ENCODE results near the gene MAFG. TPM values are rescaled to one million over a fixed set of nuclear protein-coding genes. Genes with fewer than 3 reads are reported as not detected.

The MAFG gene
- total and polyA plus RNA-seq, 4 donors, result 11.9 to 33.3 (median 23.3) TPM

GRCh38 chr17:81941484-81942166 lies 14.1 kb upstream of the MAFG start:
- Histone ChIP-seq H3K4me3 (no peak overlapping the region), H3K36me3 (ENCODE audit: control insufficient read depth in 4 of 4, insufficient read depth in 4 of 4, low read length in 4 of 4) (no peaks in the 10 kb centered on the region), H3K4me1 (ENCODE audit: control insufficient read depth in 5 of 5, insufficient read depth in 5 of 5, low read length in 5 of 5) (peaks cover 0 to 5% (median 0%) of the 10 kb centered on the region in 5 donors), H3K9me3 (ENCODE audit: control insufficient read depth in 4 of 4, insufficient read depth in 3 of 4, low read length in 3 of 4) (no peaks in the 10 kb centered on the region), H3K9ac (ENCODE audit: insufficient read depth in 1 of 2, low read length in 2 of 2) (no peak overlapping the region), H3K27me3 (ENCODE audit: control insufficient read depth in 3 of 3, insufficient read depth in 3 of 3, low read length in 2 of 3) (peaks cover 0 to 6% (median 3%) of the 10 kb centered on the region in 3 donors), H3K27ac (ENCODE audit: low read depth in 1 of 2, low read length in 1 of 2) (peak overlapping the region in 1 of 2 donors; percentile 52)
- ATAC-seq (ENCODE audit: insufficient read depth, low FRiP score) (no peak), DNase-seq (no peak)
- WGBS, 2 donors, result 47 to 56% methylated on average over 27 to 30 of the region's 30 CpGs
- no peak for TF ChIP-seq CTCF (IDR thresholded peaks at IDR 0.05; ENCODE audit: control extremely low read depth, extremely low read depth)

GRCh38 chr17:81940538-81941483 lies 13.3 kb upstream of the MAFG start:
- no peak for TF ChIP-seq CTCF (IDR thresholded peaks at IDR 0.05; ENCODE audit: control extremely low read depth, extremely low read depth)
- H3K27ac ChIP-seq (ENCODE audit: low read depth in 1 of 2, low read length in 1 of 2), result no peak overlapping the region
- ATAC-seq (ENCODE audit: insufficient read depth, low FRiP score), result no peak
- H3K27me3 ChIP-seq (ENCODE audit: control insufficient read depth in 3 of 3, insufficient read depth in 3 of 3, low read length in 2 of 3), result peaks cover 0 to 6% (median 3%) of the 10 kb centered on the region in 3 donors
- no peaks in the 10 kb centered on the region for H3K36me3 ChIP-seq (ENCODE audit: control insufficient read depth in 4 of 4, insufficient read depth in 4 of 4, low read length in 4 of 4)
- peaks cover 0 to 8% (median 0%) of the 10 kb centered on the region in 5 donors for H3K4me1 ChIP-seq (ENCODE audit: control insufficient read depth in 5 of 5, insufficient read depth in 5 of 5, low read length in 5 of 5)
- DNase-seq, result no peak
- H3K4me3 ChIP-seq, result no peak overlapping the region
- H3K9me3 ChIP-seq (ENCODE audit: control insufficient read depth in 4 of 4, insufficient read depth in 3 of 4, low read length in 3 of 4), result no peaks in the 10 kb centered on the region
- no peak overlapping the region for H3K9ac ChIP-seq (ENCODE audit: insufficient read depth in 1 of 2, low read length in 2 of 2)
- 91 to 95% methylated on average over 56 of the region's 56 CpGs for WGBS, 2 donors

GRCh38 chr17:81939881-81940385 lies 12.4 kb upstream of the MAFG start:
- 70 to 75% methylated on average over 21 of the region's 21 CpGs for WGBS, 2 donors
- ATAC-seq (ENCODE audit: insufficient read depth, low FRiP score) (no peak), DNase-seq (no peak)
- H3K4me1 ChIP-seq (ENCODE audit: control insufficient read depth in 5 of 5, insufficient read depth in 5 of 5, low read length in 5 of 5), result peaks cover 0 to 11% (median 0%) of the 10 kb centered on the region in 5 donors
- H3K9me3 ChIP-seq (ENCODE audit: control insufficient read depth in 4 of 4, insufficient read depth in 3 of 4, low read length in 3 of 4), result no peaks in the 10 kb centered on the region
- no peak overlapping the region for H3K9ac ChIP-seq (ENCODE audit: insufficient read depth in 1 of 2, low read length in 2 of 2)
- H3K27ac ChIP-seq (ENCODE audit: low read depth in 1 of 2, low read length in 1 of 2), result no peak overlapping the region
- no peak overlapping the region for H3K4me3 ChIP-seq
- TF ChIP-seq CTCF (IDR thresholded peaks at IDR 0.05; ENCODE audit: control extremely low read depth, extremely low read depth), result no peak
- H3K36me3 ChIP-seq (ENCODE audit: control insufficient read depth in 4 of 4, insufficient read depth in 4 of 4, low read length in 4 of 4), result no peaks in the 10 kb centered on the region
- H3K27me3 ChIP-seq (ENCODE audit: control insufficient read depth in 3 of 3, insufficient read depth in 3 of 3, low read length in 2 of 3), result peaks cover 0 to 6% (median 3%) of the 10 kb centered on the region in 3 donors
